Measurements from ENCODE around the gene INSYN1.
"Not testable (repeated sequence)": the region's sequence is repeated elsewhere in the genome, so short reads cannot be mapped to it uniquely, and the experiment has no call there.

The INSYN1 gene, protein sequence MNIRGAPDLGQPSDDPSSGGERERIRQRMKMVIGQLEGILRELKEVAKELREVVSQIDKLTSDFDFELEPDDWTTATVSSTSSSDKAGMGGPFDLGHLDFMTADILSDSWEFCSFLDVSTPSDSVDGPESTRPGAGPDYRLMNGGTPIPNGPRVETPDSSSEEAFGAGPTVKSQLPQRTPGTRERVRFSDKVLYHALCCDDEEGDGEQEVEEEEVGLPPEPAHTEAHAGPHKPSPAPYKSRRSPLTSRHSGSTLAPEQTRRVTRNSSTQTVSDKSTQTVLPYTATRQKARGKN

DNA sequence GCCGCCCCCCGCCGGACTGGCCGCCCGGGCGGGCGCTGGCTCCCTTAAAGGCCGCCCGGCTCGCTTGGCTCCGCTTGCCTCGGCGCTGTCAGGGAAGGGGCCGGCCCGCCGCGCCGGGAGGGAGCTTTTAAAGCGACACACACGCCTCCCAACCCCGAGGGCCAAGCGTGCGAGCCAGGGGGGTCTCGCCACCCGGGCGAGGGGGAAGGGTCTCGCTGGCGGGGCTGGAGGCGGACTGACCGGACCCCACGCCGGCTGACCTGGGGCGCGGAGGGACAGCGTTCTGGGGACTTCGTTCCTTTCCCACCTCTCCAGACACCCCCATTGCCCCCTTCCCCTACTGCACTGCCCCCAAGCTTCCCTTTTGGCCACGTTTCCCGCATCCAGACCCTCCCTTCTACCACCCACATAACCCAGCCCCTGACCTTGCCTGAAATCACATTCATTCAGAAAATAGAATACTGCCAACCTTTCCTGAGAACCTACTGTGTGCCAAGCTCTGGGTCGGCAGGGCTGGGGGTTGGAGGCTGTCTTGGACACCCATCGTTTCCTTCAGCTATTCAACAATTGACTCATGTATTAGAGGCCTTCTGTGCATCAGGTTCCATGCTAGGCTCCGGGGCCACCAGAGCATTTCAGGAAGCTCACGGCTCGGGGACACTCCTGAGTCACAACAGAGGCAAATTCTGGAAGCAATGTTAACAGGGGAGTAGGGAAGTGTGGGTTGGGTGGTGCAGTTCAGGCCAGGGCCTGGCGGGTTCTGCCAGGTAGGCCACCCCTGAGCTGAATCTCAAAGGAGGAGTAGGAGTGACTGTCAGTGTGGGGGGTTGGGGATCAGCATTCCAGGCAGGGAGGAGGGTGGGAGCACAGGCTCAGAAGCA lies at the start of gene INSYN1:
INSYN1 (minus strand) TSS at position 102 of the 881 bp plus-strand sequence. CDS start 2,221 bp downstream, outside the sequence.
- DNase-seq: no peak

DNA sequence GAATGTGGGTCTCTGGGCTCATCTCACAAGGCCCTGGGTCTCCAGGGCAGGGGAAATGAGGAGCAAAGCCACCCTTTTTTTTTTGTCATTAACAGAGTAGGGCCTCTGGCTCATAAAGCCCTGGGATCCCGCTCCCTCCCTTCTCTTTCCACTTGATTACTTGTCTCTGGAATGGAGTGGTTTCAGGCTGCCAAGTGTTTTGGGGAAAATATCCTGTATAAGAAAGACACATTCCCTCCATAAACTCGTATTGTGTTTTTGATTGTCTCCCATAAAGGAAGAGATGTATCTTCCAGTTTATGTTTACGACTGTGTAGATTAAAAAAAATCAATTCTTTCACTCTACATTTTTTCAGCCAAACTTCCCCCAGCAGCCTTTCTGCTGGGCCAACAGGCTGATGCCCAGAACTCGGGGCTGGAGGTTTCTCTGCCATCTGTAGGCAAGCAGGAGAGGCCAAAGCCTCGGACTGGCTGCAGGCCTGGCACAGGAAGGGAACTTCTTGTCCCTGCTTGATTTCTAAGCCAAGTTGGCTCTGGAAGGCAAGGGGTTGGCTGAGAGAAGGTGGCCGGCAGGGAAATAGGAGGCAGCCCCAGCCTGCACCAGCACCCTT lies 49.4 kb upstream of the INSYN1 start:
- DNase-seq: no peak

DNA sequence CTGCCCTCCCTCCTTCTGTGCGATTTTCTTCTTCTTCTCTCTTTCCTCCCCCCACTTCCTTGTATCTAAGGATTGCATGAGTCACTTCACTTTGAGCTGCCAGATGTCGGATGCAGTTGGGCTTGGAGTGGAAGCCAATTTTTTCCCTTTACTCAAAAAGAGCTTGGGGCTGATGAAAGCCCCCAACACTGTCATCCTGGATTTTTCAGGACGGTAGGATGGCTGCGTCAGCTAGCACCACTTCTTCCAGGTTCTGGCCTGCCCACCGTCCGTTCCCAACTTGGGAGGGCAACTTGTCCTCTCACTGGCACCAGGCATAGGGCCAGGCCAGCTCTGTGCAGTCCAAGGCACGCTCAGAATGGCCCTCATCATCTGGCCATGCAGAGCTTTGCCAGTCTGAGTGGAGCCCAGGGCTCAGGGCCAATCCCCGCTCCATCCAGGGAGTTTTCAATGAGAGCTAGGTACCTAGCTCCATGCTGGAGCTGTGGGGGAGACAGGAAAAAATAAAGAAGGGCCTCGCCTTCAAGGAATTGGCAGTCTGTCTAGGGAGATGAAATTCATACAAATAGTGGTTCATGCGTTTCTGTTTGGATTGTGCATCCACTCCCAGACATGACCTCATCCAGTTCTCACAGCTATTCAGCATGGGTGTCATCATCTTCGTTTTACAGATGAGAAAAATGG lies 47.7 kb upstream of the INSYN1 start:
- no peak for DNase-seq

DNA sequence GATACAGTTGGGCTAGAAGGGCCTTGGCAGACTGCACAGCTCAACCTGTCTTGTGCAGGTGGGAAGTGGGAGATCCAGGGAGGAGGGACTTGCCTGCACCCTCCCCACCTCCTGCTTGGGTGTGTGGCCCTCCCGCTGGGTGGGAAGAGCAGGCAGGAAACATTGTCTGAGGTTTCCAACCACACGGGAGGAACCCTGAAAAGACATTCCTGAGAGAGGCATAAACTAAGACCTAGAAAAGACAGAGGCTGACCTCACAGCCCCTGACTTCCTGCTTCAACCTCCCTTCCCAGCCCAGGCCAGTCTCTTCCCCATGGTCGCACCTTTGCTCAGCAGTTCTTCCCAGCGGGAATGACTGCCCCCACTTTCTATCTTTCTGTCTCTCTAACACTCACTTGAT lies 46.3 kb upstream of the INSYN1 start:
- no peak for DNase-seq

DNA sequence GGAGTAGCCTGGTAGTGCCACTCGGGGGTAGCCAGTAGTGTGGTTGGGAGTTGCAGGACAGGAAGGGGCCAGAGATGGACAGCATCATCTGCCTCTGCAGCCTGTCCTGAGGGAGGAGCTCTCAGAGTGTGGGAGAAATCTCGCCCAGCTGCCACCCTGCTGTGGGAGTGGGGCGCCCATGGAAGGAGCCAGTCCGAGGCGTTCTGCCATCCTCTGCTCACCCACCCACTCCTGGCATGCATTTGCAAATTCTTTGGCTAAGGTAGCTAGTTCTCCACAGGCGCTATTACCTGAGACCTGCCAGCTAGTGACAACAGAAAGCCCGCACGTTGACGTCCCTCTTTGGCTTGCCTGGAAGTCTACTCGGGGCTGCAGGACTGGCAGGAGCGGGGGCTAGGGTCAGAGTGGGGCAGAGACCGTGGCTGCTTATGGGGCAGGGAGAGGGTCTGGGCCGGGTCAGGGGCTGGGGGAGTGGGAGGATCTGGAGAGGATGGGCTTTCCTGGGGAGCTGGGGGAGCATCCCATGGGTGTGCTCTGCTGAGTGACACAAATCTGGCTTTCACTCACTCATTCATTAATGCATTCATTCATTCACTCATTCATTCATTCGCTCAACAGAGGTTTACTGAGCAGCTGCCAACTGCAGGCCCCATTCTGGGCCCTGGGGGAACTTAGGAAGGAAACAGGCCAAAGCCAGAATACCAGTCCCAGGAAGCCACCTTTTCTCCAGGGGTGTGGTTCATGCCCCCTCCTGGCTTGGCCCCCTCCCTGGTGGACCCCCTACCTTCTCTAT lies 44.4 kb upstream of the INSYN1 start:
- DNase-seq: no peak

DNA sequence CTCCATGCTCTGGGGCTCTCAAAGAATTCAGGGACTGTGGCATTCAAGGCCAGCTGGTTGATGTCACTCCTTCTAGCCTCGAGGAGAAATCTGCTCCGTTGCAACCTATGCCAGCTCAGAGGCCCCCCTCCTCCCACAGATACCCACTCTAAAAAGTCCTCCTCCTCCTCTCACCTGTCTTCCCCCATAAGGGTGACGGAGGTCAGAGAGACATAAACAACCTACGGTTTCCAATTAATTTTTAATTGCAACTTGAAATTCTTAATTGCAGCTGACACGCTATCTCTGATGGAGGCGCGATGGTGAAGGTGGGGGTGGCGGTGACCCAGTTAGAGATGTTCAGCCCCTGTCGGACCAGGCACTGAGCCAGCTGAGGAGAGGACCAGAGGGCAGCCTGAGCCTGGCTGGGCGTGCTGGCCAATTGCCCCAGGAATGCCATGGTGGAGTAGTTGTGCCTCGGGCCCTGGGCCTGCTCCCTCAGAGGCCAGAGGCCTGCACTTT lies 43.2 kb upstream of the INSYN1 start:
- no peak for DNase-seq

DNA sequence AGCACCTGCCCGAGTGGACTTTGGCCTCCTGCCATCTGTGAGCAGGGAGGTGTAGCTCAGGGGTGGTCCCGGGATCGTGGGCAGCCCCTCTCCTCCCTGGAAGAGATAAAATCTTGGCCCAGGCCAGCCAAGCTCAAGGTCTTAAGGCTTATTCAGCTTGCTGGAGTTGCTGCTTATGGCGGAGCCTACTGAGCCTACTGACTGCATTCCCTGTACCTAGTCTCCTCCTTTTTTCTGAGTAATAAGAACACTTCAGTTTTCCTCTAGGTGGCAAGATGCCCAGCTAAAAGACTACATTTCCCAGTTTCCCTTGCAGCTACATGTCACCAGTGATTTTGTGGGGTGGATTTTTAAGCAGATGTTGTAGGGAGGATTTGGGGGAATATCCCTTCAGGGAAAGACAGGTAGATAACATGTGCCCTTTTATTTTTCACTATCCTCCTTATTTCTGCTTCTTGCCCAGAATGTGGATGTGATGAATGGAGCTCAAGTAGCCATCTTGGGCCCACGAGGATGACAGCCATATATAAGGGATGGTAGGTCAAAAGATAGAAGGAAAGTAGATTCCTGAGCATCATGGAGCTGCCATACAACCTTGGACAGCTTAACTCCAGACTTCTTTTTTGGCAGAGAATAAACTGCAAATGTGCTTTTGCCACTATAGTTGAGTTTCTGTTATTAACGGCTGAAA lies 41.4 kb upstream of the INSYN1 start:
- DNase-seq: no peak

DNA sequence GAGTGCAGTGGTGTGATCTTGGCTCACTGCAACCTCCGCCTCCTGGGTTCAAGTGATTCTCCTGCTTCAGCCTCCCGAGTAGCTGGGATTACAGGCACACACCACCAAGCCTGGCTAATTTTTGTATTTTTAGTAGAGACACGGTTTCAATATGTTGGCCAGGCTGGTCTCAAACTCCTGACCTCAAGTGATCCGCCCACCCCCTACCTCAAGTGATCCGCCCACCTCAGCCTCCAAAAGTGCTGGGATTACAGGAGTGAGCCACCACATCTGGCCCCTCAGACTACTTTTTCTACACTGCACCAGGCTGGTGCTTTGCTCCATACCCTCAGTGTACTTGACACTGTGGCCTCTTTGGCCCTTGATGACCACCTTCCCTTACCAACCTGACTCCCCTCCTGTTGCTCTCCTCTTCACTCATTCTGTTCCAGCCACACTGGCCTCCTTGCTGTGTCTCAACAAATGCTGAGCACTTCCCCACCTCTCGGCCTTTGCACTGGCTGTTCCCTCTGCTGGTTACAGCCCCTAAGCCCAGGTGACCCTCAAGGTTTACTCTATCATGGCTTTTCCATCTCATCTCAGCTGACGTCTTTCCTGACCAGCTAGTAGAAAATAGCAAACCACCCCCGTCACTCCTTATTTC lies 39.9 kb upstream of the INSYN1 start:
- DNase-seq: not testable (repeated sequence)

DNA sequence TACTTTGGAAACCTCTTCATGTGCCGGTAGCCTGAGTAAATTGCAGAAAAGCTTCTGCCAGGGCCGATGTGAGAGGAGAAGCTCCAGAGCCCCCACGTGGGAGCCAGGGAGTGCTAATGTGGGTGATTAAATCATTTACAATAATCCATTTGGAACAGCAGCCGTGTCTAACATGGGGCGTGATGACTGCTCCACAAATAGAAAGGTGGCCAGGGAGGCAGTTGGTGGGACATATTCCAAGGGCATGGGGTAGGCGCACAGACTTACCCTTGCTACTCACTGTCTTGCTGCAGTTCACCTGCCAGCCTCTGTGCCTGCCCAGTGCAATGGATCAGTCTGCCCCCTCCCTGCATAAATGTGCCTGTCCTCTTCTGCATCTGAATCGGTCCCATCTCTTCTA lies 39.3 kb upstream of the INSYN1 start:
- no peak for DNase-seq

DNA sequence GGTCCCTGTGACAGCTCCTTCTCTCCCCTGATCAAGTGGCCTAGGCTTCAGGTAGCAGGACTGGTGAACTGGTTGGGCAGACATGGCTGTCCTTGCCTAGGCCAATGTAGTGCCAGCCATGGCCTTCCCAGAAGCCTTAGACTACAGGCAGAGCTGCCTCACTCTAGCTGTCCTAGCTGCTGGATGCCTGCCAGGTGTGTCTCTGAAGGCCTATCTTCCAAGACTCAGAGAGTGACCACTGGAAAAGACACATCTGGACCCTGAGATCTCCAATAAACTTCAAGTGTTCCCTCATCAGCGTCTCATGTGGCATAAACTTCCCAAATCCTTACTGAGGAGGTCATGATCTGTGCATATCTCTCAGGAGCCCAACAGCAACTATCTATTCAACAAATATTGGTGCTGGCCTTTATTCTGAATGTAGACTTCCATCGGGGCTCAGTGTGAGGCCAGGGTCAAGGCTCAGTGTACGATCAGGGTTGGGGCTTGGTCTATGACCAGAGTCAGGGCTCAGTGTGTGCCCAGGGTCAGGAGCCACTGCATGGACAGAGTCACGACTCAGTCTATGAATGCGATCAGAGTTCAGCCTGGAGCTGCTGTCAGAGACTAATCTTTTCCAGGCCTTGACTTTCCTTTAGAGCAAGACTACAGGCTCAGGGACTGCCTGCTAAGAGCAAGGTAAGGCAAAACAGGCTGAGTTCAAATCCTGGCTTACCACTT lies 36.5 kb upstream of the INSYN1 start:
- DNase-seq: no peak

DNA sequence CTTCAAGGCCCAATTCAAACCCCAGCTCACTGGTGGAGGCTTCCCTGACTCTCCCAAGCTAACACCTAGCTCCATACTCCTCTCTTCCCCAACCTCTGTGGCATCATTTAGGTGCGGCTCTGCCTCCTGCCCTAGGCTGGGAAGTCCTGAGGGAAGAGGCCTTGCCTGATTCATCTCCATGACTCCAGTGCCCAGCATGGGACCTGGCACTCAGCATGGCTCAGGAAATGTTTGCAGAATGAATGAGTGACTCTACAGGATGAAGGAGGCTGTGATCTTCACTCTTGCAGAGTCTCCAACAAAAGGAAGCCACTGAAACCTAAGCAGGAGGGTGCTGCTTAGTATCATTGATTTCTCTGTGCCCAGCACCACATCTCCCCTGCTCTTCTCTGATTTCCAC lies 34.5 kb upstream of the INSYN1 start:
- no peak for DNase-seq

DNA sequence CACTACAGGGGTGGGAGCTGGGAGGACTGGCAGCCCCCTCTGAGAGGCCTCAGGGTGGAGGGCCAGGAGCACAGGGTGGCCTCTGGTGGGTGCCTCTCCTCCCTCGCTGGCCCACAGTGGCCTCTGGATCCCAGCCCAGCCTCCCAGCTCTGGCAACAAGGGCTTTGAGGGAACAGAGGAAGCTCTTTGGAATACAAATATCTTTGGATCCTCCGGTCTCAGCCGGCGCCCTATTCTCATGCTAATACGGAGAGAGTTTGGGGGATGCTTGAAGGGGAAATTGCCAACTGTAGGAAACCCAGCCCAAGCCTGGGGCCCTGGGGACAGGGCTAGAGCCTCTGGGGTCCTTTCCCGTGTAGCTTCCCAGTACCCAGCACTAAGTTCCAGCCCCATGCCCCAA lies 33.4 kb upstream of the INSYN1 start:
- no peak for DNase-seq

DNA sequence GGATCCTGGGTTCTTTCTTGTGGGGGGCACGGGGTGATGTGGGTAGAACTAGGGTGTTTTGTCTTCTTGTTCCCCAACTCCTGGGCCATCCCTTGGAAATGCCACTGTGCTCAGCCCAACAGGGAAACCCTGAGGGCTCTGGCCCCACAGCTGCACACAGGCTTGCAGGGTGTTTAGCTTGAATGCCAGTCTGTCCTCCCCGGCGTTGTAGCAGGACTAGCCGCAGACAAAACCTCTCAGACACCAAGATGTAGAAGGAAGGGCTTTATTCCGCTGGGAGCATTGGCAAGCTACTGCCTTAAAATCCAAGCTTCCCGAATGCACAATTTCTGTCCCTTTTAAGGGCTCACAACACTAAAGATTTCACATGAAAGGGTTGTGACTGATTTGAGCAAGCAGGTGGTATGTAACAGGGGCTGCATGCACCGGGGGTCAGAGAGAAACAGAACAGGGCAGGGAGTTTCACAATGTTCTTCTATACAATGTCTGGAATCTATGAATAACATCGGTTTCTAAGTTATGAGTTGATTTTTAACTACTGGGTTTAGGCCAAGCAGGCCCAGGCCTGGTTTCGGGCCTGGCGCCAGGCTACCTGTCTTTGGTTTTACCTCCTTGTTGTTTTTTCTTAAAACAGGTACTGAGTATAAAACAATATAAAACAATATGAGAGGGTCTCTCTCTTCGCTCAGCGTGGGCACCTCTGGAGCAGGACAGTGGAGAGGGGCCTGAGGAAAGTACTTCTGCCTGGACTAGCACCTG lies 32.3 kb upstream of the INSYN1 start:
- not testable (repeated sequence) for DNase-seq

DNA sequence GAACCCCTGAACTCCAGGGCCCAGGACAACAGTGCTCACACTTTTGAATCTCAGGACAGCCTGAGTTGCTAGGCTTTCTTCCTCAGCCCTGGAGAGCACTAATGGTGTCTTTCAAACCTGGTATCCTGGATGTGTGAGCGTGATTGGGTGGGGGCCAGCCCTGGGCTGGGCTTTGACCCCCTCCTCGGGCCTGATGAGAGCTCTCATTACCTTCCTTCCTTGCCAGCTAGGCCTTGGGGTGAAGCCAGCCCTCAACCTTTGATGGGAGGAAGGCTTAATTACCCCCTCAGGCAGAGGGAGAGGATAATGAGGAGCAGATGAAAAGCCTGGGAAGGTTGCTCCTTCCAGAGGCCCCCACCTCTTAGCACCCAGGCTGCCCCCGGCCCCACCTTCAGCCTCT lies 31.1 kb upstream of the INSYN1 start:
- no peak for DNase-seq

DNA sequence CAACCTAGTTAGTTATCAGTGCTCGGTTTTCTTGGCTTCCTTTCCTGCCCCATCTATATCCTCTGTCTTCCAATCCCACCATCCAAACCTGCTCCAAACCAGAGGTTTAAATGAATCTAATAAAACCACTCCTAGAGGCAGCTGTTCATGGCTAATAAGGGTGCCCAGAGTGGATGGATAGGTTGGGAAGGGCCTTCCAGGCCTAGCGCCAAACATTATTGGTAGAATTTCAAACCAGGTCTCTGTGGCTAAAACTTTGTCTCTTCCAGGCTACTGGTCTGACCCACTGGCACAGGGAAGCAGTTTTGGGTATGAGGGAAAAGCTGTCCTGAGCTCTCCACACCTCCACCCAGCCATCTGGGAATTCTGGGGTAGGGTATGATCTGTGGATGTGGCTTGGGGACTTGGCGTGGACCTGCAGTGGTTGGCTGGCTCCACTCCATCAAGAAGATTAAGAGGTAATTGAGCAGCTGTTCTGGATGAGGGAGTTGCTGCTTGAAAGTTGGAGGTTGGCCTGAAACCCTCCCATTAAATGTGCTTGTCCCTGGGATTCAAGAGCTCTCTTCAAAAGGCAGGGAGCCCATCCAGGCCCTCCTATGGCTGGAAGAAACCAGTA lies 29.3 kb upstream of the INSYN1 start:
- no peak for DNase-seq

DNA sequence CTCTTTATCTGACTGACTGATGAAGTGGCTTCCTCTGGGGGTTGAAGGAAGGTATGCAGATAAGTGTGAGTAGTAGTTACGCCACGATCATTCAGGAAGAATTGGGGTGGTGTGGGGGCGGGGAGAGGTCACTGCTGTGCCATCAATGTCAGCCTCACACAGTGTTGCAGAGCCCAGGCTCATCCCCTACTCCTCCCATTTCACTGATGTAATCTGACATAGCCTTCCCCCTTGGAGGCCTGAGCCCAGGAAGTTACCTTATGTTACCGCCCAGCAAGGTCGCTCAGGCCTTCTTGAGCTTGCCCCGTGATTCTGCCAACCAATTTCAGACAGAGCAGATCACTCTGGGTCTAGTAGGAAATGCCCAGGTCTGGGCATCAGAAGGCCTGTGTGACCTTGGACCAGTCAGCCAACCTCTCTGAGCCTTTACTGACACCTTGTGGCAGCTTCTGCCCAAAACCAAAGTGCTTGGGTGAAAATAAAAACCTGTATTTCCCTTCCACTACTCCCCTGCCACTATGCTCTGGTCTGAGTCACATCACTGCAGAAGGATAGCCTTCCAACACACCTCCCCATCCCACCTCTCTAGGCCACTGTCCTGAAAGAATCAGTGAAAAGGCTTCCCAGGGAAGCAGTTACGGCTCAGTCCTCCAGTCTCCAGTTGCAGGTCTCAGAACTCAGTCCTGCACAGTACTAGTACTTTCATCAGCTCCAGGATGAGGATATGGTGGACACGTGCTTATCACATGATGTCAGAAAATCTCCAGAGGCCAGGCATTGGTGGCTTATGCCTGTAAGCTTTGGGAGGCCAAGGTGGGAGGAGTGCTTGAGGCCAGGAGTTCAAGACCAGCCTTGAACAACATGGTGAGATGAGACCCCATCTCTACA lies 28.1 kb upstream of the INSYN1 start:
- DNase-seq: no peak

DNA sequence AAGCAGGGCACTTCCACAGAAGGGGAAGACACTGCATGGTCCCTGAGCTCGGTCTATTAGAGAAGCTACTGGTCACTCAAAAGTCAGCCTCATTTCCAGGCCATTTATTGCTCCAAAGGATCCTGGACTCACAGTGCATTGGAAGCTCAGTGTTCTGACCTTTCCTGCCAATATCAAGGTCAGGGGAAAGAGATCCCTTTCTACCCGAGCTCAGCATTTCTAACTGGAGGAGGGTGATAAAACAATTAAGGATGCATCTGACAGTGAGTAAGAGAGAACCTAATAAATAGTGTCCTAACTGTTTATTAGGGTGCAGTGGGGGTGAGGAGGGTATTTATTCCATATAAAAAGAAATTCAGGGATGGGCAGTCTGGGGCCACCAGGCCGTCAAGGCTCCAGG lies 26.8 kb upstream of the INSYN1 start:
- DNase-seq: no peak

DNA sequence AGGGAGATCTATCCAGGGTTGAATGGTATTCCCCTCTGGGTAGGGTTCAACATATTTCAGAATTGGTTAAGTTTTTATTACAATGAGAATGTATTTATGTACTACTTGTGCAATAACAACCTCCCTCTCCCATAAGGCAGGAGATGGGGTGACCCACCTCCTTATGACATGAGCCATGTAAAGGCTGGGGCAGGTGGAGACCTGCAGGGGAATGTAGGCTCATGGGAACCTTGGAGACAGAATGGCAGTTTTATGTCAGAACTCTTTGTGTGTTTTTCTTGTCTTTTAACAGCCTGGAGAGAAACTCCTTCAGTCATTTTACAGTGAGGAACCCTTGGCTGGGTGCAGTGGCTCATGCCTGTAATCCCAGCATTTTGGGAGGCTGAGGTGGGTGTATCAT lies 24.6 kb upstream of the INSYN1 start:
- no peak for DNase-seq
